ENCODE results near the gene ONECUT3.

The ONECUT3 gene

GRCh38 chr19:1816530-1817298 is 63.4 kb downstream of the ONECUT3 start:
- no peak for DNase-seq

- no peak for DNase-seq
Observed at GRCh38 chr19:1817553-1818179, 64.4 kb downstream of the ONECUT3 start.

GRCh38 chr19:1818549-1819195 is 65.4 kb downstream of the ONECUT3 start:
- no peak for DNase-seq

- no peak for DNase-seq
Observed at GRCh38 chr19:1819341-1820255, 66.3 kb downstream of the ONECUT3 start.

- no peak for DNase-seq
Observed at GRCh38 chr19:1822210-1822609, 68.9 kb downstream of the ONECUT3 start.

- no peak for DNase-seq
Observed at GRCh38 chr19:1823020-1823419, 69.7 kb downstream of the ONECUT3 start.

GRCh38 chr19:1823539-1824251 is 70.4 kb downstream of the ONECUT3 start:
- DNase-seq: no peak

- DNase-seq: no peak
Observed at GRCh38 chr19:1824252-1824622, 70.9 kb downstream of the ONECUT3 start.

- peak; percentile 80 for DNase-seq
Observed at GRCh38 chr19:1825909-1826556, 72.7 kb downstream of the ONECUT3 start.

GRCh38 chr19:1826557-1827521 is 73.5 kb downstream of the ONECUT3 start:
- no peak for DNase-seq

GRCh38 chr19:1827566-1828278 is 74.4 kb downstream of the ONECUT3 start:
- no peak for DNase-seq

- DNase-seq: no peak
Observed at GRCh38 chr19:1828279-1829238, 75.3 kb downstream of the ONECUT3 start.

GRCh38 chr19:1829958-1830357 is 76.7 kb downstream of the ONECUT3 start:
- DNase-seq: no peak

- no peak for DNase-seq
Observed at GRCh38 chr19:1830568-1830967, 77.3 kb downstream of the ONECUT3 start.

Data from activated CD8-positive, alpha-beta memory T cell treated with anti-CD3 and anti-CD28 coated beads, Interleukin-2, amount 50 U/mL, for 4 hours (primary cell).